Measurements from ENCODE around the gene EIF3B. TPM values are rescaled to one million over a fixed set of nuclear protein-coding genes. Genes with fewer than 3 reads are reported as not detected.

Gene EIF3B
- total and polyA plus RNA-seq, 9 of the 15 experiments (the other 6 are each of a cell fraction or from before 2014, with no cell fraction given), result 25.9 to 494 (median 357) TPM

DNA sequence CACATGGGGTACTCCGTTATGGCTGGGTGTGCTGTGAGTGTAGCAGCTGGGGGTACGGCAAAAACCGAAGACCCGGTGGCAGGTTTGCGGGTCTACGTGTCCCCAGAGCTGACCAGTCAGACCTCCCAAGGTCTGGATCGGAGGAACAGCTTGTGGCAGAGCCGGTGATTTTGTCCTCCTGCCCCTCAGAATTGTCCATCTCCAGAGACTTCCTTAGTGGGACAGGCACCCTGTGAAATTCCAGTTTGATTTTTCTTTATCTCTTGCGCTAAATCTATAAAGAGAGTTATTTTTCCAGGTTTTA lies 1.0 kb downstream of the EIF3B start:
- Histone ChIP-seq H4K20me1 (replicated peaks; ENCODE audit: control insufficient read depth, insufficient read depth, low read length) (peaks cover 52% of the 10 kb centered on the region), H3K4me2 (ENCODE audit: insufficient read depth, low read length) (peak overlapping the region; percentile 92), H3K4me1 (replicated peaks in 1 of 2; ENCODE audit: control insufficient read depth in 2 of 2, insufficient read depth in 2 of 2, low read length in 2 of 2) (peaks cover 18 to 37% of the 10 kb centered on the region in 2 experiments; a peak in 4 of 5 replicates), H2AFZ (ENCODE audit: low read depth, low read length) (no peak overlapping the region), H3K9me1 (ENCODE audit: control insufficient read depth, insufficient read depth, low read length) (no peaks in the 10 kb centered on the region), H3K27me3 (ENCODE audit: control insufficient read depth in 2 of 2, insufficient read depth in 2 of 2, low read length in 2 of 2) (no peaks in the 10 kb centered on the region), H3K9me3 (replicated peaks; ENCODE audit: control insufficient read depth, insufficient read depth, low read depth, low read length) (no peaks in the 10 kb centered on the region), H3K9ac (ENCODE audit: insufficient read depth in 1 of 2, low read depth in 2 of 2, low read length in 2 of 2) (peak overlapping the region; percentile 94 to 100), H3K27ac (ENCODE audit: extremely low read depth, low read depth, low read length) (peak overlapping the region; percentile 100), H3K79me2 (ENCODE audit: control insufficient read depth, insufficient read depth, low read length) (peaks cover 73% of the 10 kb centered on the region), H3K36me3 (ENCODE audit: control insufficient read depth, insufficient read depth, low read length) (peaks cover 51% of the 10 kb centered on the region), H3K4me3 (peak overlapping the region; percentile 93)
- CTCF ChIA-PET (ENCODE audit: low intra/inter-chr PET ratio), result no interaction called here
- POLR2A ChIA-PET, result interaction anchor here (0.6 to 1.9 kb wide), 15 partner anchors 9 to 473 kb away, joined by 3 to 14 read pairs (median 3); partner anchors contain the start of gene MAD1L1
- intact Hi-C loops (cut with micrococcal nuclease) (no loop called here), in situ Hi-C loops (cut with MboI) (no loop called here)
- DNase-seq (ENCODE audit: extremely low read depth in 1 of 4, low spot score in 3 of 4) (no peak), FAIRE-seq (no peak), ATAC-seq (peak; percentile 9)
- whole genome bisulfite sequencing (ENCODE audit: insufficient coverage, low coverage, missing lambda C conversion rate), result 0% methylated on average over 9 of the region's 9 CpGs
- TSS peak; percentile 59 for BruUV-seq (replicated peaks)
- no peak for TF ChIP-seq EWSR1 (IDR thresholded peaks at IDR 0.05; ENCODE audit: borderline replicate concordance, low read depth, partially characterized antibody)
- TF ChIP-seq ZNF766 (CRISPR knock-in tag; conservative IDR thresholded peaks at IDR 0.05), result 0 out of 2 replicates have a peak, but pooled peaks have one; percentile 8
- TF ChIP-seq, protein P1, sequence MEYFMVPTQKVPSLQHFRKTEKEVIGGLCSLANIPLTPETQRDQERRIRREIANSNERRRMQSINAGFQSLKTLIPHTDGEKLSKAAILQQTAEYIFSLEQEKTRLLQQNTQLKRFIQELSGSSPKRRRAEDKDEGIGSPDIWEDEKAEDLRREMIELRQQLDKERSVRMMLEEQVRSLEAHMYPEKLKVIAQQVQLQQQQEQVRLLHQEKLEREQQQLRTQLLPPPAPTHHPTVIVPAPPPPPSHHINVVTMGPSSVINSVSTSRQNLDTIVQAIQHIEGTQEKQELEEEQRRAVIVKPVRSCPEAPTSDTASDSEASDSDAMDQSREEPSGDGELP (CRISPR knock-in tag; IDR thresholded peaks at IDR 0.05; ENCODE audit: borderline replicate concordance), result no peak
- TF ChIP-seq EGR1 (conservative IDR thresholded peaks at IDR 0.05), result no peak
- TF ChIP-seq, protein P2, sequence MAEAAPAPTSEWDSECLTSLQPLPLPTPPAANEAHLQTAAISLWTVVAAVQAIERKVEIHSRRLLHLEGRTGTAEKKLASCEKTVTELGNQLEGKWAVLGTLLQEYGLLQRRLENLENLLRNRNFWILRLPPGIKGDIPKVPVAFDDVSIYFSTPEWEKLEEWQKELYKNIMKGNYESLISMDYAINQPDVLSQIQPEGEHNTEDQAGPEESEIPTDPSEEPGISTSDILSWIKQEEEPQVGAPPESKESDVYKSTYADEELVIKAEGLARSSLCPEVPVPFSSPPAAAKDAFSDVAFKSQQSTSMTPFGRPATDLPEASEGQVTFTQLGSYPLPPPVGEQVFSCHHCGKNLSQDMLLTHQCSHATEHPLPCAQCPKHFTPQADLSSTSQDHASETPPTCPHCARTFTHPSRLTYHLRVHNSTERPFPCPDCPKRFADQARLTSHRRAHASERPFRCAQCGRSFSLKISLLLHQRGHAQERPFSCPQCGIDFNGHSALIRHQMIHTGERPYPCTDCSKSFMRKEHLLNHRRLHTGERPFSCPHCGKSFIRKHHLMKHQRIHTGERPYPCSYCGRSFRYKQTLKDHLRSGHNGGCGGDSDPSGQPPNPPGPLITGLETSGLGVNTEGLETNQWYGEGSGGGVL (CRISPR knock-in tag; IDR thresholded peaks at IDR 0.05), result no peak
- no peak for TF ChIP-seq ZKSCAN1 (IDR thresholded peaks at IDR 0.05; ENCODE audit: low read depth, low read length)
- no peak for TF ChIP-seq ZNF830 (CRISPR knock-in tag; IDR thresholded peaks at IDR 0.05)
- TF ChIP-seq EP400 (IDR thresholded peaks at IDR 0.05), result 0 out of 2 replicates have a peak, but pooled peaks have one; percentile 36
- TF ChIP-seq NR2C1 (IDR thresholded peaks at IDR 0.05), result 0 out of 2 replicates have a peak, but pooled peaks have one; percentile 18
- TF ChIP-seq NR2C1 (tag; IDR thresholded peaks at IDR 0.05), result no peak
- TF ChIP-seq RBM17 (IDR thresholded peaks at IDR 0.05; ENCODE audit: borderline replicate concordance, low read depth, low read length), result no peak
- TF ChIP-seq, protein P3, sequence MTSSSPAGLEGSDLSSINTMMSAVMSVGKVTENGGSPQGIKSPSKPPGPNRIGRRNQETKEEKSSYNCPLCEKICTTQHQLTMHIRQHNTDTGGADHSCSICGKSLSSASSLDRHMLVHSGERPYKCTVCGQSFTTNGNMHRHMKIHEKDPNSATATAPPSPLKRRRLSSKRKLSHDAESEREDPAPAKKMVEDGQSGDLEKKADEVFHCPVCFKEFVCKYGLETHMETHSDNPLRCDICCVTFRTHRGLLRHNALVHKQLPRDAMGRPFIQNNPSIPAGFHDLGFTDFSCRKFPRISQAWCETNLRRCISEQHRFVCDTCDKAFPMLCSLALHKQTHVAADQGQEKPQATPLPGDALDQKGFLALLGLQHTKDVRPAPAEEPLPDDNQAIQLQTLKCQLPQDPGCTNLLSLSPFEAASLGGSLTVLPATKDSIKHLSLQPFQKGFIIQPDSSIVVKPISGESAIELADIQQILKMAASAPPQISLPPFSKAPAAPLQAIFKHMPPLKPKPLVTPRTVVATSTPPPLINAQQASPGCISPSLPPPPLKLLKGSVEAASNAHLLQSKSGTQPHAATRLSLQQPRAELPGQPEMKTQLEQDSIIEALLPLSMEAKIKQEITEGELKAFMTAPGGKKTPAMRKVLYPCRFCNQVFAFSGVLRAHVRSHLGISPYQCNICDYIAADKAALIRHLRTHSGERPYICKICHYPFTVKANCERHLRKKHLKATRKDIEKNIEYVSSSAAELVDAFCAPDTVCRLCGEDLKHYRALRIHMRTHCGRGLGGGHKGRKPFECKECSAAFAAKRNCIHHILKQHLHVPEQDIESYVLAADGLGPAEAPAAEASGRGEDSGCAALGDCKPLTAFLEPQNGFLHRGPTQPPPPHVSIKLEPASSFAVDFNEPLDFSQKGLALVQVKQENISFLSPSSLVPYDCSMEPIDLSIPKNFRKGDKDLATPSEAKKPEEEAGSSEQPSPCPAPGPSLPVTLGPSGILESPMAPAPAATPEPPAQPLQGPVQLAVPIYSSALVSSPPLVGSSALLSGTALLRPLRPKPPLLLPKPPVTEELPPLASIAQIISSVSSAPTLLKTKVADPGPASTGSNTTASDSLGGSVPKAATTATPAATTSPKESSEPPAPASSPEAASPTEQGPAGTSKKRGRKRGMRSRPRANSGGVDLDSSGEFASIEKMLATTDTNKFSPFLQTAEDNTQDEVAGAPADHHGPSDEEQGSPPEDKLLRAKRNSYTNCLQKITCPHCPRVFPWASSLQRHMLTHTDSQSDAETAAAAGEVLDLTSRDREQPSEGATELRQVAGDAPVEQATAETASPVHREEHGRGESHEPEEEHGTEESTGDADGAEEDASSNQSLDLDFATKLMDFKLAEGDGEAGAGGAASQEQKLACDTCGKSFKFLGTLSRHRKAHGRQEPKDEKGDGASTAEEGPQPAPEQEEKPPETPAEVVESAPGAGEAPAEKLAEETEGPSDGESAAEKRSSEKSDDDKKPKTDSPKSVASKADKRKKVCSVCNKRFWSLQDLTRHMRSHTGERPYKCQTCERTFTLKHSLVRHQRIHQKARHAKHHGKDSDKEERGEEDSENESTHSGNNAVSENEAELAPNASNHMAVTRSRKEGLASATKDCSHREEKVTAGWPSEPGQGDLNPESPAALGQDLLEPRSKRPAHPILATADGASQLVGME (CRISPR knock-in tag; IDR thresholded peaks at IDR 0.05), result no peak
- no peak for TF ChIP-seq HDAC8 (tag; IDR thresholded peaks at IDR 0.05)

Data from K562 (cell line).